Heart left ventricle (tissue), 16 donors: ENCODE measurements around the gene ECEL1. TPM values are rescaled to one million over a fixed set of nuclear protein-coding genes. Genes with fewer than 3 reads are reported as not detected.
A peak's percentile ranks its signal among the peaks of the same experiment; 100 is the strongest.

ENCODE experiments used
- ATAC-seq, 4 donors: fragments of 200-7000 bp; cut with Tn5 transposase; one replicate each; pipeline ENCODE4 v1.9.1; 2020 to 2022; ENCODE audit warnings: moderate library complexity in 4 of 4, mild to moderate bottlenecking in 3 of 4, moderate number of reproducible peaks in 1 of 4
- DNase-seq, 5 donors: peaks; one replicate each; pipeline ENCODE4 v3.0.0-alpha.2; 2020
- H3K27ac ChIP-seq, 12 donors: fragments of 200-600 bp; sonication (generic) in 4 of 12; one replicate each; pipeline versions ENCODE4 v1.5.0 to v1.8.0; 2016 to 2022; ENCODE audit warnings: mild to moderate bottlenecking in 2 of 12
- H3K27me3 ChIP-seq, 9 donors: fragments of 200-600 bp; sonication (generic) in 2 of 9; one replicate each; pipeline versions ENCODE4 v1.5.1 to v1.8.0; 2016 to 2022; ENCODE audit warnings: mild to moderate bottlenecking in 3 of 9
- H3K36me3 ChIP-seq, 9 donors: fragments of 200-600 bp; sonication (generic) in 2 of 9; one replicate each; pipeline versions ENCODE4 v1.5.0 to v1.8.0; 2018 to 2022; ENCODE audit warnings: mild to moderate bottlenecking in 2 of 9
- H3K4me1 ChIP-seq, 12 donors: fragments of 200-600 bp; sonication (generic) in 4 of 12; one replicate each; pipeline versions ENCODE4 v1.5.0 to v1.8.0; 2016 to 2022; ENCODE audit warnings: mild to moderate bottlenecking in 3 of 12
- H3K4me3 ChIP-seq, 12 donors: fragments of 200-600 bp; sonication (generic) in 4 of 12; one replicate each; pipeline versions ENCODE4 v1.5.0 to v1.8.0; 2017 to 2022; ENCODE audit warnings: mild to moderate bottlenecking in 9 of 12, moderate library complexity in 4 of 12
- H3K9me3 ChIP-seq, 12 donors: fragments of 200-600 bp; sonication (generic) in 4 of 12; one replicate each; pipeline versions ENCODE4 v1.5.0 to v1.8.0; 2016 to 2022; ENCODE audit warnings: mild to moderate bottlenecking in 1 of 12
- POLR2A ChIP-seq, 2 donors: fragments of 450-650 bp; IDR thresholded peaks; one replicate each; pipeline ENCODE4 v1.6.1; 2017; ENCODE audit warnings: antibody characterized with exemption in 2 of 2, mild to moderate bottlenecking in 2 of 2, moderate library complexity in 2 of 2
- WGBS, 4 donors: extraction: QIAGEN DNeasy Blood & Tissue Kit in 2 of 4; methylation state at CpG; one replicate each; pipeline versions ENCODE4 v1.1.5 to v1.1.7; 2013 to 2018; 5-methylcytosine and 5-hydroxymethylcytosine counted together
- intact Hi-C, 10 donors: fragments of 100-400 bp; cut with DNase I; formaldehyde crosslinking; loops; one replicate each; pipeline versions ENCODE4 v1.11.1 to v1.14.2; 2022
- polyA plus RNA-seq, 2 donors: library from polyadenylated mRNA; stranded (reverse); fragments of 200-250 nt; gene quantifications; one replicate each; pipeline ENCODE4 v1.2.3, GENCODE V29; 2013
- total RNA-seq, 9 donors: library from RNA; depleted of rRNA in 2 of 9; stranded (reverse); fragments of >200 nt in 2 of 9; fragmentation: NEBNext Ultra II Directional in 3 of 9; extraction: Animal tissue kit (Norgen Biotek cat#: 25700) in 3 of 9; gene quantifications; one replicate each; pipeline versions ENCODE4 v1.1.0 to v1.2.4, GENCODE V29; 2016 to 2023
- TF ChIP-seq, protein P1 (sequence below), 12 donors: fragments of 200-600 bp; sonication (generic) in 4 of 12; IDR thresholded peaks; one replicate each; pipeline versions ENCODE4 v1.5.0 to v1.8.0; 2018 to 2022; ENCODE audit warnings: antibody characterized with exemption in 12 of 12, mild to moderate bottlenecking in 5 of 12
- donor health status: ischemic (EF 13 %, LVEDD 7.1; RV severe dilation, severe dysfunction).
- donor health status: healthy with polysubstance abuse.
- donor health status: DM: no; HTN: yes; CAD: no.
- donor health status: DM: no; HTN: no; CAD: no.
- donor health status: ischemic (EF 25% LVEDD 6.9; RV normal size, moderate dysfunction).
- donor health status: ischemic (EF 25% LVEDD 5.7; RV mildly dilated, moderate dysfunction).
- donor health status: healthy.
- donor health status: DM: yes; HTN: yes; CAD: no.
- donor health status: ischemic (EF 35%, LVEDD 5.7; RV mildly dilated, moderate dysfunction).
- donor health status: nonischemic (EF 11% LVEDD 7.7; RV severe dilation, severe dysfunction).
- donor health status: DM: yes; HTN: yes; CAD: no.
- donor health status: PGD.
- donor health status: ischemic (EF 29% LVEDD 5.4; RV normal size, mild dysfunction).
- donor health status: nonischemic (EF 23%, LVEDD 6.1; RV moderate dilation, normal function).

ECEL1 gene
- total and polyA plus RNA-seq, 11 donors: 0.20 to 1.4 (median 0.32) TPM; not detected in 3

DNA sequence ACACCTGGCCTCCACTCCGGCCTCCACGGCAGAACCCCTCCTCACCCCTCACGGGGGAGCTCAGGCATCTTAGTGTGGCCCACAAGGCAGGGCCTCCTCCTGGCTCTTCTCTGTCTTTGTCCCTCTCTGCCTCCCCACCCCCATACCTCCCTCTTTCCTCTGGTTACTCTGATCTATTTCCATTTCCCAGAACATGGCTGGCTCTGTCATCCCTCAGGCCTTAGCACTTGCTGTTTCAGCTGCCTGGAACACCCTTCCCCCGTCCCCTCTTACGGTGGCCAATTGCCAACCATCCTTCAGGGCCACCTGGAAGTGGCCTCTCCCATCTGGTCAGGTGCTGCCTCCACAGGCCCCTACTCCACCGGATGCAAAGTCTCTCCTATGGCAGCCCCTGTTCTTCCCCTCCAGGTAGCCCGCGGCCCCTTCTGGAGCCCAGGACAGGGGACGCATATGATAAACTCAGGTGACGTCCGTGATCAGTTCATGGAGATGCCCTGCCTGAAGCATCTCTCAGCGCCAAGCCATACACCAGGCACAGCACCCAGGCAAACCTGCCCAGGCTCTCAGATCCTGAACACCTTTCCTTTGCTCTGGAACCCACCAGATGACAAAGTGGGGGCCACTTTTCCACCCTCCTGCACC, 3.6 kb upstream of the ECEL1 start:
- ATAC-seq: no peak
- TF ChIP-seq POLR2A (IDR thresholded peaks at IDR 0.05): no peak
- TF ChIP-seq, protein P1, sequence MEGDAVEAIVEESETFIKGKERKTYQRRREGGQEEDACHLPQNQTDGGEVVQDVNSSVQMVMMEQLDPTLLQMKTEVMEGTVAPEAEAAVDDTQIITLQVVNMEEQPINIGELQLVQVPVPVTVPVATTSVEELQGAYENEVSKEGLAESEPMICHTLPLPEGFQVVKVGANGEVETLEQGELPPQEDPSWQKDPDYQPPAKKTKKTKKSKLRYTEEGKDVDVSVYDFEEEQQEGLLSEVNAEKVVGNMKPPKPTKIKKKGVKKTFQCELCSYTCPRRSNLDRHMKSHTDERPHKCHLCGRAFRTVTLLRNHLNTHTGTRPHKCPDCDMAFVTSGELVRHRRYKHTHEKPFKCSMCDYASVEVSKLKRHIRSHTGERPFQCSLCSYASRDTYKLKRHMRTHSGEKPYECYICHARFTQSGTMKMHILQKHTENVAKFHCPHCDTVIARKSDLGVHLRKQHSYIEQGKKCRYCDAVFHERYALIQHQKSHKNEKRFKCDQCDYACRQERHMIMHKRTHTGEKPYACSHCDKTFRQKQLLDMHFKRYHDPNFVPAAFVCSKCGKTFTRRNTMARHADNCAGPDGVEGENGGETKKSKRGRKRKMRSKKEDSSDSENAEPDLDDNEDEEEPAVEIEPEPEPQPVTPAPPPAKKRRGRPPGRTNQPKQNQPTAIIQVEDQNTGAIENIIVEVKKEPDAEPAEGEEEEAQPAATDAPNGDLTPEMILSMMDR (IDR thresholded peaks at IDR 0.05): no peak
- Histone ChIP-seq H3K4me1 (peaks cover 0 to 17% (median 0%) of the 10 kb centered on the region in 12 donors), H3K9me3 (no peaks in the 10 kb centered on the region), H3K36me3 (no peaks in the 10 kb centered on the region), H3K4me3 (no peak overlapping the region), H3K27me3 (peaks cover 11 to 27% (median 20%) of the 10 kb centered on the region in 9 donors), H3K27ac (no peak overlapping the region)
- intact Hi-C loops: no loop called here
- peak in 2 of 5 donors; percentile 11 to 28 for DNase-seq
- 84 to 94% (median 88%) methylated on average over 10 to 12 of the region's 12 CpGs for WGBS, 4 donors

DNA sequence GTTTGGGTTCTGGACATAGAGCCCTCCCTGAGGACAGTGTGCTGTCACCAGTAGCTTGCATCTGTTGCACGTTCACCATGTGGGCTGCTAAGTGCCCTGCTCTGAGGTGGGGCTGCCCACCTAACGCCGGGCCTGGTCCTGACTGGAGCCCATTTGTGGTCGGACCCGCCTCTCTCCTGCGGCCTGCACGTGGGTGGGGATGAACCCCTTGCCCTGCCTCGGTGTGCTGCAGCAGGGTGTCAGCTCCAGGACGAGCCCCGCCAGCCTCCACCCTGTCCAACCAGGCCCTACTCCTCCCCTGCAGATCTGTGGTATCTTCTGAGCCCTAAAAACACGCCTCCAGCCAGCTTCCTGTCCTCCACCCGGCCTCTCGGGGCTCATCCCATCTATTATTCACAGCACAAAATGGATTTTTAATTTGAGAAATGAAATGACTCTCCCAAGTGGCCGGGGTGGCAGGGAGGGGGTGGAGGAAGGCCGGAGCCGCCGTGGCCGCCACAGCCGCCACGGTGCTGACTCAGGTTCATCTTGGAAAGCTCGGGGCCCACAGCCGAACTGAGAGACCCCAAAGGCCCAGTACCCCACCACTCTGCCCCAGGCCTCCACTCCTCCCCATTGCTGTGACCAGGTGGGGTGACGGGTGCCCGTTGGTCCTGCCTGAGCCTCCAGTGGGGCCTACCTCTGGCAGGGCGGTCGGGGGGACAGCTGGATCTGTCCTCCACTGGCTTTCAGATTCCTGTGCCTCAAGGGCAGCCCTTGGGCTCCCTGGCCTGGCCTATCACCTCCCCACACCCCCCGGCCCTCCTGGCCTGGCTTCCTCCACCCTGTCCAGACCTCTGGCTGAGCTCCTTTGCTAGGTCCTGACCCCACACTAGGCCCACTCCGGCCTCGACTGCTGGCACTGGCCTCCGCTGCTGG, 2.8 kb upstream of the ECEL1 start:
- intact Hi-C loops: no loop called here
- no peak for TF ChIP-seq POLR2A (IDR thresholded peaks at IDR 0.05)
- TF ChIP-seq, protein P1 (IDR thresholded peaks at IDR 0.05): no peak
- DNase-seq: peak in 2 of 5 donors; percentile 19 to 51

GRCh38 chr2:232489516-232490220, 2.0 kb upstream of the ECEL1 start:
- TF ChIP-seq, protein P1 (IDR thresholded peaks at IDR 0.05): no peak
- TF ChIP-seq POLR2A (IDR thresholded peaks at IDR 0.05): no peak
- H3K9me3 ChIP-seq: no peaks in the 10 kb centered on the region
- H3K27me3 ChIP-seq: peaks cover 20 to 43% (median 36%) of the 10 kb centered on the region in 9 donors
- H3K4me3 ChIP-seq: no peak overlapping the region
- H3K27ac ChIP-seq: no peak overlapping the region
- intact Hi-C loops: no loop called here
- DNase-seq: peak in 2 of 5 donors; percentile 14 to 49
- ATAC-seq: no peak
- H3K36me3 ChIP-seq: no peaks in the 10 kb centered on the region
- 72 to 80% (median 78%) methylated on average over 7 to 9 of the region's 9 CpGs for WGBS, 4 donors
- H3K4me1 ChIP-seq: peaks cover 0 to 31% (median 0%) of the 10 kb centered on the region in 12 donors

More for the DNA sequence above, 2.8 kb upstream of the ECEL1 start:
- Histone ChIP-seq H3K4me3 (no peak overlapping the region), H3K27ac (no peak overlapping the region), H3K27me3 (peaks cover 18 to 34% (median 28%) of the 10 kb centered on the region in 9 donors), H3K9me3 (no peaks in the 10 kb centered on the region), H3K36me3 (no peaks in the 10 kb centered on the region), H3K4me1 (peaks cover 0 to 24% (median 0%) of the 10 kb centered on the region in 12 donors)
- no peak for ATAC-seq
- 71 to 82% (median 75%) methylated on average over 21 to 30 of the region's 30 CpGs for WGBS, 4 donors
